HG03196 (cell line): ENCODE measurements around the gene LZTS2.
A peak's percentile ranks its signal among the peaks of the same experiment; 100 is the strongest.

ENCODE experiments used
- ATAC-seq: cut with Tn5 transposase; IDR thresholded peaks from one replicate; pipeline ENCODE4 v1.9.1; 2021; ENCODE audit not compliant: unreplicated experiment

Gene LZTS2

DNA sequence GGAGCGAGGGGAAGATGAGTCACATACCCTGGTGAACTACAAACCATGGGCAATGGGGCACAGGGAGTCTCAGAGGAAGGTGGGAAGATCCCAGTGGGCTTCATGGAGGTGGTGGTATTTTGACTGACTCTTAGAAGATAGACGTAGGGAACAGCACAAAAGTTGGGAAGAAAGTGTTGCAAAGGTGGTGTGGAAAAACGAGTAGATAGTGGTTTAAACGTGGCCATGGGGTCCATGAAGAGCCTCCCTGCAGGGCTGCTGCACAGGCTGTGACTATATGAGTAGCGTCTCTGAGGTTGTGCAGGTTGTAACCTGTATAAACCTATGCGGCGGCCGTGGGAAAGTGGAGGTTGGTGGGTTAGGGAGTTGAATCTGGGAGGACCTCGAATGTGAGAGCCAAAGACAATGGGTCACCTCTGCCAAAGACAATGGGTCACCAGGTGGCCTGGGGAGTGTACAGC, 13.8 kb downstream of the LZTS2 start:
- no peak for ATAC-seq

DNA sequence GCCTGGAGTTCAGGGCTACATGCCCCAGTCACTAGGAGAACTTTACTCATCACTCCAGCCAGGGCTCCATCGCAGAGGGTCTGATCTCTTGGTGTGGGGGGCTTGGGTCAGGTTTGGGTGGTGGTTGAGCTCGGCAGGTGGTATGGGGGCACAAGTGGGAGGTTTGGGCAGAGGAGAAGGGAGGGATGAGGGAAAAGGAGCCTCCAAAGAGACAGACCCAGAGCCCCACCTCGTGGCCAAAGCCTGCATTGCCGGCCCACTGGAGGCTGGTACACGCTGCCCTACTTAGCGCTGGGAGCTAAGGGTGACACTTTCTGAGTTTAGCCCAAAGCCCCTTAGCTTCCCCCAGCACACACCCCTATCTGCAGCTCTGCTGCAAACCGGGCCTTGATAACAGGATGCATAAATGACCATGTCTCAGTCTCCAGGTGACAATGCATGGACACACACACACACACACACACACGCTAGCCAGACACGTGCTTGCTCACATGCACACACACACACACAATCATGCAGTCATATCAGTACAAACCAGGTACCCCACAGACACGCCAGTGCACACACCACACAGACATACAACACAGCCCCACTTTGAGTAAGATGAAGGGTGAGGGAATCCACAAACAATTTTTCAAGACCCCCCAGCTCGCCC, 14.7 kb downstream of the LZTS2 start:
- ATAC-seq: no peak

DNA sequence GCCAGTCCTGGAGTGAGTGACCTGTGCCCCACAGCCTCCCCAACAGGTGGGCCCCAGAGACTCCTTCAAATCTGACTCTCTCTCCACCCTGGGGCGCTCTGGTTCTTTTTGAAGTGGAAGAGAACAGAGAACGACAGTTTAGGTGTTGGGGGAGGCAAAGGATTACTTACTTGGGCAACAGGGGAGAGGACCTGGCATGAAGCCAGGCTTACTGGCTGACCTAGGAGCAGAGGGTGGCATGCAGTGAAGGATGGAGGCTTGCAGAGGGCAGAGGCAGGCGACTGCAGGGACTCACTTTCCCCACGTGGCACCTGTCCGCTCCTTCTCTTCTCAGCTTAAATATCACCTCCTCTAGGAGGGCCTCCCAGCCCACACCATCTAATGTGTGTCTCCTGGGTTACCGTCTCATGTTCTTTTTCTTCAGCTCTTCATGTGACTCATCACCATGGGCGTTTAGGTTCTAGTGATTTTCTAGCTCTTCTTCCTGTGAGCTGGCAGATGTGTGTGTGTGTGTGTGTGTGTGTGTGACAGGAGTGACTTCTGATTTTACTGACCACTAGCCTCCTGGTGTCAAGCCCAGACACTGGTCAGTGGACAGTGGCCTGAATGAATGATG, 15.5 kb downstream of the LZTS2 start:
- ATAC-seq: no peak

DNA sequence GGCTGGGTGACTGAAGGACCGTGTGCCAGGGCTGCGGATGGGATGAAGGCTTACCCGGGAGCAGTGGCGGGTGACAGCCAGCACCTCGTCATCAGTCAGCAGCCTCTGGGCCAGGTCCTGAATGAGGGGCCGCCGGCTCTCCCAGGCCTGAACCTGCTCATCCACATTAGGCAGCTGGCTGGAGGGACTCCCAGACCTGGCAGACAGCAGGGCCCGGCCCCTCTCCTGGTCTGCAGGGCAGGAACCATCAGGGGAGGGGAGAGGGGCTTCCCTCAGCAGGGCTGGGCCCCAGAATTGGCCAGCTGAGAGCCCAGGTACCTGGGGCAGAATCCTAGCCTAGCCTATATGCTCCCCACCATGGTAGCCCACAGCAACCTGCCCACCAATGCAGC, 16.0 kb downstream of the LZTS2 start:
- no peak for ATAC-seq

DNA sequence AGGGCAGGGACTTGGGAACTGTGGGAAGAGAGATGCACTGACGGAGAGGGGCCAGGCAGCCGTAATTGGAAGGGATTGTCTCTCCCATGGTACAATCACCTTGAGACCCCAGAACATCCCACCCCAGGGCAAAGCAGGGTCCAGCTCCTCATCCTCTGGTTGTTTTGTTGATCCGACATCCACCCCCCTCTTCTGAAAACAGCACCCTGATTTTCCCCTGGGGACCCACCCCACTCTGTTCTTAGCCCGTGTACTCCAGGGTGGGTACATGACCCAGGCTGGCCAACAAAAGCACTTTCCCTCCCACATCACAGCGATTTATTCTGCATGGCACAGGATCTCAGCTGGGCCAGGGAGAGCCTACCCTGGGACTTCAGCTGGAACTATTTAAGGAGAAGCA, 17.2 kb downstream of the LZTS2 start:
- no peak for ATAC-seq

DNA sequence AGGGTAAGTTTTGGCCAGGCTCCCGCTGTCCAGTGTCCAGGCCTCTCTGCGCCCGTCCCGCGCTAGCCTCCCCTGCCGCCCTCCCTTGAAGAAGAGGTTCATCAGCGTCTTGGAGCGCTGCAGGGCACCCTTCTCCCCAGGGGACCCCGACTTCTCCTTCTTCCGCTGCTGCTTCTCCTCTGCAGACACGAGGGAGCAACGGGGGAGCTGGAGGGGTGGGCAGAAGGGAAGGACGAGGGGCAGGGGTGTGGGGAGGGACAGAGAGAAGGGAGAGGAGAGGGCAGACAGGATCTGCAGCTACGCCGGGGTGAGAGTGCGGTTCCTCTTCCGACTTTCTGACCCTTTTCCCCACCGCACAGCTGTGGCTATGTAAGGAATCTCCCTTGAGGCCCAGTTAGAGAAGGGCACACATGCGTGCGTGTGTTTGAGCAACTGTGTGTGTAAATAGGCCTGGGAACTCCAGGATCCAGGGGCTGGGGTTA, 18.6 kb downstream of the LZTS2 start:
- no peak for ATAC-seq

DNA sequence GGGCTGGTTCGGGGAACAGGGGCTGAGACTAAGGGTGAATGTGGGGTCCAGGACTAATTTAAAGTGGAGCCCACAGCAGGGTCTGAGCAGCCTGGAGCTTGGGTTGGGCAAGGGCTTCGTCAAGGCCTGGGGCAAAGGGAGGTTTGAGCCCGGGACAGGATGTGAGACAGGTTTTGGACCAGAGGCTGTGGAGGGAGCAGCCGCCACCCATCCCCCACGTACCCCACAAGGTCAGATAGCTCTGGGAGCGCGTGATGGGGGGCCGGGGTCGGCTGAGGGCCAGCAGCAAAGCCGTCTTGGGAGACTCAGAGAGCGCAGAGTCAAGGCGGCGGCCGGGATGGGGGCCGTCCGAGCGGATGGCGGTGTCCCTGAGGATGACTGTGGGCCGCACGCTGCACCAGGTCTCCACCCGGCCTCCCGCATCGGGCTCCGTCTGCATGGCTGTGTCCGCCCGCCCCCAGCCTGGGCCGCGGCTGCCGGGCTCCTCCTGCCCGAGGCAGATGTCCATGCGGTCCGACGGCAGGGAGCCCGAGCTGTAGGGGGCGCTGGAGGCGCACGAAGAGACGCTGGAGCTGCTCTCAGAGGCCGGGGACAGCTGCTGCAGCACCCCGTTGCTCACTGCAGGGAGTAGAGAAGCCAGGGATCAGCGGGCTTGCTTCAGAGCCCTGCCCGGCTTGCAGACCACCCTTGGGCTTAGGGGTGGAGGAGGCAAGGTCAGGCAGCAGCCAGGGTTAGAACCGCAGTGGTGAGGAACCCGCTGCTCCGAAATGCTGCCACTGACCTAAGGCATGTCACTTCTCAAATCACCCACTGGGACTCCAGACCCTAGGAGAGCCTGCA, 19.2 kb downstream of the LZTS2 start:
- no peak for ATAC-seq

DNA sequence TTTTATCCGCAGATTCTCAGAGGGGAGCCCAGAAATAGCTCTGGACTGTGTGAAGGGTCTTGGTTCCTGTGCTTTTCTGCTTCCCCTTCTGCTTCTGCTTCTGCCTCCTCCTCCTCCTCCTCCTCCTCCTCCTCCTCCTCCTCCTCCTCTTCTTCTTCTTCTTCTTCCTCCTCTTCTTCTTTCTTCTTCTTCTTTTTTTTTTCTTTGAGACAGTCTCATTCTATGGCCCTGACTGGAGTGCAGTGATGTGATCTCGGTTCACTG, 19.8 kb downstream of the LZTS2 start:
- no peak for ATAC-seq

DNA sequence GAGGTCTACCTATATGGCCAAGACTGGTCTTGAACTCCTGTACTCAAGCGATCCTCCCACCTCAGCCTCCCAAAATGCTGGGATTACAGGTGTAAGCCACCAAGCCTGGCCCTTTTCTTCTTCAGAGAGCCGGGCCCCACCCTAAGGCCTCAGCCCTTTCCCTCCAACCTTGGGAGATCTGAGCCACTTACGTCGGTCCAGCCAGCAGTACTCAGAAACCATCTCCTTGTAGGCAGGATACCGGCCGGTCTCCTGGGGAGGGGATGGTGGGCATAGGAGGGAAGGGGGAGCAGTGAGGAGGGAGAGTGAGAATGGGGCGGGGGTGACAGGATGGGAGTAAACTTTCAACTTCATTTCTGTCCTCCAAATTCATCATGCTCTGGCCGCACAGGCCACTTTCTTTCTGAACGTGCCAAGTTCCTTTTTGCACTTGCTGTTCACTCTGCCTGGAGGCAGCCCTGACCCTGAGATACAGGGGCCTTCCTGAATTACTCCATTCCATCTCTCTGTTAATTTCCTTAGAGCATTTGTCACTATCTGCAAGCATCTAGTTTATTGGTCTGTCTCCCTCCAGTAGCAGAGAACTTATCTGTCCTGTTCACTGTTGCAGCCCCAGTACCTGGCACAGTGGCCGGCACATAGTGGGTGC, 20.9 kb downstream of the LZTS2 start:
- no peak for ATAC-seq

DNA sequence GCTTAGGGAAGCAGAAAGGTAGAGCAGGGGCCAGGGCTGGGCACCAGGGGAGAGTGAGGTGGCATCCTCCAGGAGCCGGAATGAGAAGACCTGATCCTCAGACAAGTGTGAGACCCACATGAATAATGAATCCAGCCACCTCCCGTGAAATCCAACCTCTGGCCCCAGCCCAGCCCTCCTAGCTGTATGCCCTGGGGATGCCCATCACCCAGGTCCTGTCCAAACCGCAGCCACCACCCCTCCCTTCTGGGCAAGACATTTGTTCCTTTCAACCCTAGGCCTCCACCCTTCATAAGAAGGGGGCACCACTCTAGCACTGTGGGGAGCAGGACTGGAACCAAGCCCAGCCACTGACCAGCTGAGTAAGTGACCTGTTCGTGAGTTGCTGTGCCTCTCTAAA, 21.6 kb downstream of the LZTS2 start:
- ATAC-seq: no peak

DNA sequence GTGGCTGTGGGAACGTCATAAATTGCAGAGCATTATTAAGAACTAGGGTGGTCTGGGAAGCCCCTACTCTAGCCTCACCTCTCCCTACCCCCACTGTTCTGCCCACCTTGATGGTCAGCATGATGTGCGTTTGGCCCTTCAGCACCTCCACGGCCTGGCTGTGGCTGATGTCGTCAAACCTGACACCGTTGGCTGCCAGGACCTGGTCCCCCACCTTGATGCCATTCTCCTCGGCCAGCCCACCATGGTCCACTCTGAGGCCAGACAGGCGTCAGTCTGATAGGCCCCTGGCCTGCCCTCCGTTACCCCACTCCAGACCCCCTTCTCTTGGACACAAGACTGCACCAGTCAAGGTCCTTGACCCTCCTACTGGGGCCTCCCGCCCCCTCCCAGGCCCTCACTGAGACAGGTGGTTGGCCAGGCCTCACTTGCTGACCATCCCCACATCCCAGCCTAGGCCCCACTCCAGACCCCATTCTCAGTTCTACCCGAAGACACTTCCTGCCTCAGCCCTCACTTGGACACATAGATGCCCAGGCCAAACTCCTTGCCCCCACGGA, 22.2 kb downstream of the LZTS2 start:
- no peak for ATAC-seq

DNA sequence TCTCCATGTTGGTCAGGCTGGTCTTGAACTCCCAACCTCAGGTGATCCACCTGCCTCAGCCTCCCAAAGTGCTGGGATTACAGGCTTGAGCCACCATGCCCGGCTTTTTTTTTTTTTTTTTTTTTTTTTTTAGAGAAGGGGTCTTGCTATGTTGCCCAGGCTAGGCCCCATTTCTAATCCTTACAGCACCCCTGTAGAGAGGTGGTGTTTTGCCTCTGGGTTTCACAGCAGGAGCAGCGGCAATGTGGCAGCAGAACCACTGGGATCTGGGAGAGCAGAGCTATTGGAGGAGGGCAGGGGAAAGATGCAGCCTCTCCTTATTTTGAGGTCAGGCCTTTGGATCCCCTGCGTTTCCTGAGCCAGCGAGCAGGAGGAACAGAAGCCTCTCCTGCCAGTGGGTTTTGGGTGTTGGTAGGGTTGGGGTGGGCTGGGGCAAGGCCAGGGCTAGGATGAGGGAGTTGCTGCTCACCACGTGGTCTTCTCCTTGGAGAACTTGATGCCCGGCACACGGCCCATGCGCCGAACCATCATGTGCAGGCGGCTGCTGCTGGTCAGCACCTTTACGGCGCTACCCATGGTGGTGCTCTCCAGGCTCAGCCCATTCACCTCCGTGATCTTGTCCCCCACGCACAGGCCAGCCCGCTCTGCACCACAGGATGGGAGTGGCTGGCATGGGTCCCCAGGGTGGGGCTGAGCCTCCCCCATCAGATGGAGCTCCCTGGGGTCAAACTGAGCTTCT, 23.5 kb downstream of the LZTS2 start:
- ATAC-seq: no peak

DNA sequence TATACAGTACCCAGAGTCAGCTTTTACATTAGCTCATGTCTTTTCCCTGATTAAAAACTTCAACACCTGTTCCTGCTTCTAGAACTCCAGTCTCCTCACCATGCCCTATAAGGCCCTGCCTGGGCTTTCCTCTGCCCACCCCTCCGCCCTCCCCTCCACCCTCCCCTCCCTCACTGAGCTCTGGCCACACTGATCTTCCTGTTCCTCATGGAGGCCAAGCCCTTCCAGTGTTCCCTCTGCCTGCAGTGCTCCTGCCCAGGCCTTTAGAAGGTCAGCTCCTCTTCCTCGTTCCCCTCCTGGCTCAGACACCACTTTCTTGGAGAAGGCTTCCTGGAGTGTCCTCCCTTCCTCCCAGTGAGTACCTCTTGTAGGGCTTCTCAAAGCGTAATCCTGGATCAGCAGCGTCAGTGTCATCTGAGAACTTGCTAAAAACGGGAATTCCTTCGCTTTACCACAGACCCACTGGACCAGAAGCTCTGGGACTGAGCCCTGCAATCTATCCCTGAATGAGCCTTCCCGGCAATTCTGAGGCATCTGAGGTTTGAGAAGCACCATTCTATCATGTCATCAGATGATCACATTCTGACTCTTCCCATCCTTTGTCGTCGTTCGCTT, 27.6 kb downstream of the LZTS2 start:
- ATAC-seq: no peak

DNA sequence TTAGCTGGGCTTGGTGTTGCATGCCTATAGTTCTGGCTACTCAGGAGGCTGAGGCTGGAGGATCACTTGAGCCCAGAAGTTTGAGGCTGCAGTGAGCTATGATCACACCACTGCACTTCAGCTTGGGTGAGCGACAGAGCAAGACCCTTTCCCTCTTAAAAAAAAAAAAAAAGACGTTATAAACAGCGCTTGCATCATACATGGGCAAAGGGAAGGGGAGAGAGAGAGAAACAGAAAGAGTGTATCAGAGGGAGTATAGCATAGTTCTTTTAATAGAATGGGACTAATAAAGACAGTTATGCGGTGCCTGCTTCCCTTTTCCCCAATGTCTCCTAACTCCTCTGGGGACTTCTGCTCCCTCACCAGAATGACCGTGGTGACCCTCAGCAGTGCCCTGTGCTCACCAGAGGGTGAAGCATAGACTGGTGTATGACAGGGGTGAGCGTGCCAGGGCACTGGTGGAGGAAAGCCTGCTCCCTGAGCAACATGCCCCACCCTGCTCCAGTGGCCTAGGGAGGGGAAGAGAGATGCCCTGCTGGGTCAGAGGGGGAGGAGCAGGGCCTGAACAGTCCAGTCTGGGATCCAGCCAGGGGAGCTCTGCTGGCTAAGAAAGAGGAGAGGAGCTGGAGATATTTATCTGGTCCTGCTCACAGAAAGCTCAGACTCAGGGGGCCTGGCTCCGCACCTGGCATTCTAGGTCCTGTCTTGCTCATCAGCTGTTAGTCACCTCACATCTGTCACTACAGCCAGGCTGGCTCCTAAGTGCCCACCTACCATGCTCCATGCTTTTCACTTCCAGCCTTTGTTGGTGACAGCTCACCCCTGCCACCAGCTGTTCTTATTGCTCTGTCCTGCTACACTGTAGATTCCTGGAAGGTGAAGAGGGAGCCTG, 29.1 kb downstream of the LZTS2 start:
- no peak for ATAC-seq

DNA sequence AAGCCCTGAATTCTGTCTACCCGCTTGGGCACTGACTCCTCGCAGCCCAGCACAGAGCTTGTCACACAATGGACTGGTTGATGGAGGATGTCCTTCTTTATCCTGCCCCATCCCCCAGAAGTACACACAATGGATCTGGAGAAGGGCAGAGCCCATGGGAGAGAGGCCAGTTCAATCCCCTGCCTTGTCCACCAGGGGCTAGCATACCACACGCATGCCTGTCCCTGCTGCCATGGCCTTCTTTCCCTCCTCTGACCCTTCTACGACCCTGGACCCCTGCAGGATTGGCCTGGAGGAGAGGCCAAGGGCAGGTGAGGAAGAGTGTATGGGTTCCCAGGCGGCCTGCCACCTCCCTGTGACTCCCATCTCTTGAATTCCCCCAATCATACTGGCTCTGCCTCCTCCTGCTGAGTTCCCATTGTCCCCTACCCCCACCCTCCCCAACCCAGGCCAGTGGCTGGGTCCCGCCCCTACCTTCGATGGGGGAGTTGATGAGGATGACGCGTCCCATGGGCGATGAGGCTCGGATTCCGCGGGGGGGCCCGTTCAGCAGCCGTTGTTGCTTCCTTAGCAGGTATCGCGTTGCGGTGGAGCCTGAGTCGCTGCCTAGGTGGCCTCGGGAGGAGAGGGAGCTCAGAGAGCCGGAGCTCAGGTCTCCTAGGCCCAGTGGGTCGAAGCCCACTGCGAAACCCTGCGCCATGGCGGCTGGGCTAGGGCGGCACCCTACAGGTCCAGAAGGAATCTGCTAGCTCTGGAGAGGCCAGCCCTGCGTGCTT, 30.1 kb downstream of the LZTS2 start:
- no peak for ATAC-seq

DNA sequence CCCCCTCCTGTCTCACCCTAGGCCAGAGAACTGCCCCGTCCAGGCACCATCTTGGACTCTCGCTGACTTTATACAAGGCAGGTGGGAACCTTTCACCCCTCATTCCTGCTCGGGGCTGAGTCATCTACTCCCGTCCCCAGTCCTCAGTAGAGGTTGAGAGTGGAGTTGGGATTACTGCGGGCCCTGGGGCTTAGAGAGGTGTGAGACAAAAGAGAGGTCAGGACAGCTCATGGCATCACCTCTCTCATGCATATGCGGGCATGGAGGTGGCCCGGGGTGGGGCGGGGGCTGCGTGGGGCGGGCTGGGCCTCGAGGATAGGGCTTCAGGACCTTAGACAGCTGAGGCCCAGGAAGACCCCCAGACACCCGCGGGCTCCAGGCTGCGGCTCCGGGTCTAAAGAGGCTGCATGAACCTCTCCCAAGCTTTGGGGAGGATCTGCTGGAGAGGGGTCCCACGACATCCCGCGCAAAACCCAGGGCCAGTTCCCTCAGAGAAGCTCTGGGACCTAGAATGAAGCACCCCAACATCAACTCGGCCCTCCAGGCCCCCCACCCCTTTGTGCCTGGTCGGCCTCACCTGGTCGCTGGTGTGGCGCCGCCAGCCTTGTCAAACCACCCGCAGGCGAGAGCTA, 31.0 kb downstream of the LZTS2 start:
- no peak for ATAC-seq

DNA sequence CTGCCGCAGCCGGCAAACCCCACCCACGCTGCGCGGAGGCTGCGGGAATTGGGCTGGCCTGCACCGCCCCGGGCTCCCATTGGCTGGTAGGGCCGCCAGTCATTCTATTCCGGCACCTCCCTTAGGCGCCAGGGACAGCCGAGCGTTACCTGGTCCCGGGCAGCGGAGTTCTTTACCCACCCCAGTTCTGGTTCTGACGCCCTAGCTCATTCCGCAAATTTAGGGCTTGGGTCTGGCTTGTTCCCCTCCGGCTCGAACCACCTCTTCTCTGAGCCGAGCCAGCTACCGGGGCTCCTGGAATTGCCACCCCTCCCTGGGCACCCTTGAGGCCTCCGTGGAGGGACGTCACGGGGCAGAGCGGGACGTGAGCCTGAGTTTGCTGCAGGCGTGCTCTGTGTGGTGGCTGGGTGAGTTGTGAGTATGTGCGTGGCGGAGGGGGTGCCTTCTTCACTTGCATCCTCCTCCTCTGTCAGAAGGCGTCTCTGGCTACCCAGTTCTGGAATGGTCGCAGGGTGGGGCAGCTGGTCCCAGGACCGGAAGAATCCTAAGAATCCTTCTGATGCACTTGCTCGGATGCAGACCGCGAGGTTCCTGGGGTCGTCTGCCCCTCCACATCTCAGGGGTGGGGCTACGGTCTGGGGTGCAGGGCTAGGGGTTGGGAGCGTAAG, 31.7 kb downstream of the LZTS2 start, which contains the start of the genes PDZD7 and SFXN3:
PDZD7 (minus strand) TSS at position 2 of the 668 bp plus-strand sequence. CDS start 910 bp downstream, outside the sequence.
SFXN3 (plus strand) TSS at position 107 of the 668 bp plus-strand sequence. CDS start 3,461 bp downstream, outside the sequence.
- ATAC-seq: peak; percentile 83
